HEK293 (cell line): Measurements from ENCODE around the gene DCAF6.

Source experiments
- YY1 ChIP-seq: fragments of 450-650 bp; formaldehyde crosslinking; IDR thresholded peaks from 2 replicates; pipeline ENCODE4 v1.5.1; 2018; ENCODE audit warnings: missing biosample characterization, missing genetic modification characterization
- TF ChIP-seq, protein P1 (sequence below): fragments of 450-650 bp; formaldehyde crosslinking; IDR thresholded peaks from 2 replicates; pipeline ENCODE4 v1.5.1; 2016; ENCODE audit warnings: missing biosample characterization, missing genetic modification characterization

DNA sequence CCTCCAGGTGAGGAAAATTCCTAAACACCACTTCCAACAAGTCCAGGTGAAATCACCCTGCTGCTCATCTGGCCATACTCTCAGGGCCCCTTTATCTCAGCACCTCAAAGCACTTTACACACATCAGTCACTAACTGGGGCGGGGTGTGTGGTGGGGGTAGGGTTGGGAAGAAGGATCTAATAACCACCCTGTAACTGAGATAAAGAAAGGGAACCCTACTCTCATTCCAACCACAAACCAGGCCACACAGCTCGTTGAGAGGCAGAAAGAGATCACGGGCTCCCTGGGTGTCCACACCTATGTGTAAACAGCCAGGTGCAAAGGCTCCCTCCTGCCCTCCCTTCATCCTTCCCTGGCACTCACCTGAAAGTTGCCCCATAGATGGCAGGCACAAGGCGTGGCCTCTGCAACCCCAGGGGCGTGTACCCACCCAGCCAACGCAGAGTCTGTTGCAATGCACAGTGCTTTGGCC lies 179.9 kb downstream of the DCAF6 start:
- TF ChIP-seq, protein P1, sequence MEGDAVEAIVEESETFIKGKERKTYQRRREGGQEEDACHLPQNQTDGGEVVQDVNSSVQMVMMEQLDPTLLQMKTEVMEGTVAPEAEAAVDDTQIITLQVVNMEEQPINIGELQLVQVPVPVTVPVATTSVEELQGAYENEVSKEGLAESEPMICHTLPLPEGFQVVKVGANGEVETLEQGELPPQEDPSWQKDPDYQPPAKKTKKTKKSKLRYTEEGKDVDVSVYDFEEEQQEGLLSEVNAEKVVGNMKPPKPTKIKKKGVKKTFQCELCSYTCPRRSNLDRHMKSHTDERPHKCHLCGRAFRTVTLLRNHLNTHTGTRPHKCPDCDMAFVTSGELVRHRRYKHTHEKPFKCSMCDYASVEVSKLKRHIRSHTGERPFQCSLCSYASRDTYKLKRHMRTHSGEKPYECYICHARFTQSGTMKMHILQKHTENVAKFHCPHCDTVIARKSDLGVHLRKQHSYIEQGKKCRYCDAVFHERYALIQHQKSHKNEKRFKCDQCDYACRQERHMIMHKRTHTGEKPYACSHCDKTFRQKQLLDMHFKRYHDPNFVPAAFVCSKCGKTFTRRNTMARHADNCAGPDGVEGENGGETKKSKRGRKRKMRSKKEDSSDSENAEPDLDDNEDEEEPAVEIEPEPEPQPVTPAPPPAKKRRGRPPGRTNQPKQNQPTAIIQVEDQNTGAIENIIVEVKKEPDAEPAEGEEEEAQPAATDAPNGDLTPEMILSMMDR (tag by site-specific recombination), result no peak
- no peak for TF ChIP-seq YY1 (tag by site-specific recombination)
